COLO829 (cell line): ENCODE data around the gene RNF5.
"Not testable (repeated sequence)": the region's sequence is repeated elsewhere in the genome, so short reads cannot be mapped to it uniquely, and the experiment has no call there.

ENCODE experiments used
- DNase-seq: peaks from one replicate; pipeline ENCODE4 v3.0.0; 2012; ENCODE audit warnings: low spot score

The RNF5 gene

GRCh38 chr6:32210191-32210601 lies 32.0 kb downstream of the RNF5 start:
- no peak for DNase-seq

DNA sequence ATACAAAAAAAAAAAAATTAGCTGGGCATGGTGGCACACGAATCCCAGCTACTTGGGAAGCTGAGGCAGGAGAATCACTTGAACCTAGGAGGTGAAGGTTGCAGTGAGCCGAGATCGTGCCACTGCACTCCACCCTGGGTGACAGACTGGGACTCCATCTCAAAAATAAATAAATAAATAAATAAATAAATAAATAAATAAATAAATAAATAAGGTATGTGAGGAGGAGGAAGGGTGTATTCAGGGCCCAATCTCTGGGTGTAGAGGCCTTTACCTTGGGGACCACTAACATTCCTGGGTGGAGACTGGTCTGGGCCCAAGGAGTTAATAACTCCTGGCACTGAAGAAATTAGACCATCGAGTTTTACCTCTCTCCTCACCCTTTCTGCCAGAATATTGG lies 33.2 kb downstream of the RNF5 start:
- DNase-seq, result not testable (repeated sequence)

GRCh38 chr6:32212076-32212760 lies 34.0 kb downstream of the RNF5 start:
- no peak for DNase-seq

DNA sequence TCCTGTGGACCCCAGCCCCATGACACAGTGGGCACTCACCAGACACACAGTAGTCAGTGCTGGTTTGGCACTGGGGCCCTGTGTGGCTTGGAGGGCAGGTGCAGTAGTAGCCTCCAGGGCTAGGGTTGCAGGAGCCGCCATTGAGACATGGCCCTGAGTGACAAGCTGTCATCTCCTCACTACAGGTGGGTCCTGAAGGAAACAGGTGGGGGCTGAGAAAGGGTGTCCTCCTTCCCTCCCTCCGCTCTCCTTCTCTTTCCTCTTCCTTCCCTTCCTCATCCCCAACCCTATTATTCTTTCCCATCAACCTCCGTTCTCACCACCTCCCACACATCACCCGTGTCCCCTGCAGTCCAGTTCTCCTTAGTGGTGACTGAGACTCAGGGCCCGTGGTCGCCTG lies 35.4 kb downstream of the RNF5 start:
- no peak for DNase-seq

DNA sequence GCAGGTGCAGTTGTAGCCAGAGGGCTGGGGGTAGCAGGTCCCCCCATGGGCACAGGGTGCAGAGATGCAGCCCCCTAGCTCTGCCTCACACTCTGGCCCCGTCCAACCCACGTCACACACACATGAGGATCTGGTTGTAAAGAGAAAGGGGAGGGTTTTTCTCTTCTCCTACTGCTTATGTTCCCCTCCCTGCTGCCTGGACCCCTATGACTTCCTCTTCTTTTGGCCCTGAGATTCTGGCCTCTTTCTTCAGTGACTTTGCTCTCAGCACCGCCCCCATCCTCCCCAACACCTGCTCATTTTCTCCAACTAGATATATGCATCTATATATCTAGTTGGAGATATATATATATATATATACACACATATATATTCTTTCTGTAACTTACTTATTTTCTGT lies 35.9 kb downstream of the RNF5 start:
- DNase-seq, result no peak

- DNase-seq, result no peak
Measured at GRCh38 chr6:32215617-32216016, 37.4 kb downstream of the RNF5 start.

DNA sequence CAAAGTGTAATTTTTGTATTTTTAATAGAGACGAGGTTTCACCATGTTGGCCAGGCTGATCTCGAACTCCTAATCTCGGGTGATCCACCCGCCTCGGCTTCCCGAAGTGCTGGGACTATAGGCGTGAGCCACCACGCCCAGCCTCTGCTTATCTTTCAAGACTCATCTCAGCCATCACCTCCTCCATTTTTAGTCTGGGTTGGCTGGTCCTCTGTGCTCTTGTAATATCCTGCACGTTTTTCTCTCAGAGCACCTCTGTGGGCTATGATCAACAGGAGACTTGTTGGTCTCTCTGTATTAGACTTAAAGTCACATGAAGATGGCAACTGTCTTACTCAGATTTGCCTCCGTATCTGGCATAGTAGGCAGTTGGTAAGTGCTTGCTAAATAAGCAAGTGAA lies 38.1 kb downstream of the RNF5 start:
- no peak for DNase-seq

- no peak for DNase-seq
Measured at GRCh38 chr6:32216998-32217397, 38.8 kb downstream of the RNF5 start.

DNA sequence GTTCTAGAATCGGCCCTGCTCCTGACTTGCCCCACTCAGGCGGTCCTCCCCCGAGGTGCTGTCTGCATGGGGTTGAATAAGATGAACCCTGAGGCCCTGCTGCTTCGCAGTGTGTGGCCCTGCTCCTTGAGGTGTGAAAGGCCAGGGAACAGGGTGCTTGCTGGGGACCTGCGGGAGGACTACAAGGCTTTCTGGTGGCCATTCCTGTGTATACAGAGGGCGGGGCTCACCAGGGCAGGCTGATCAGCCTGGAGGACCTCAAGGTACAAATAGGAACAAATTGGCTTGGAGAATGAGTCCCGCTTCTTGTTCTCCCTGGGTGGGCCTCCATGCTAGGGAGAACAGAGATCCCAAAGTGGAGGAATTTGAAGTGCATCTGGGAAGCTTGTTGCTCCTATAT lies 40.0 kb downstream of the RNF5 start:
- DNase-seq, result no peak

- DNase-seq, result no peak
Measured at GRCh38 chr6:32220021-32220420, 41.8 kb downstream of the RNF5 start.

GRCh38 chr6:32222333-32223230 lies 44.4 kb downstream of the RNF5 start:
- DNase-seq, result no peak

DNA sequence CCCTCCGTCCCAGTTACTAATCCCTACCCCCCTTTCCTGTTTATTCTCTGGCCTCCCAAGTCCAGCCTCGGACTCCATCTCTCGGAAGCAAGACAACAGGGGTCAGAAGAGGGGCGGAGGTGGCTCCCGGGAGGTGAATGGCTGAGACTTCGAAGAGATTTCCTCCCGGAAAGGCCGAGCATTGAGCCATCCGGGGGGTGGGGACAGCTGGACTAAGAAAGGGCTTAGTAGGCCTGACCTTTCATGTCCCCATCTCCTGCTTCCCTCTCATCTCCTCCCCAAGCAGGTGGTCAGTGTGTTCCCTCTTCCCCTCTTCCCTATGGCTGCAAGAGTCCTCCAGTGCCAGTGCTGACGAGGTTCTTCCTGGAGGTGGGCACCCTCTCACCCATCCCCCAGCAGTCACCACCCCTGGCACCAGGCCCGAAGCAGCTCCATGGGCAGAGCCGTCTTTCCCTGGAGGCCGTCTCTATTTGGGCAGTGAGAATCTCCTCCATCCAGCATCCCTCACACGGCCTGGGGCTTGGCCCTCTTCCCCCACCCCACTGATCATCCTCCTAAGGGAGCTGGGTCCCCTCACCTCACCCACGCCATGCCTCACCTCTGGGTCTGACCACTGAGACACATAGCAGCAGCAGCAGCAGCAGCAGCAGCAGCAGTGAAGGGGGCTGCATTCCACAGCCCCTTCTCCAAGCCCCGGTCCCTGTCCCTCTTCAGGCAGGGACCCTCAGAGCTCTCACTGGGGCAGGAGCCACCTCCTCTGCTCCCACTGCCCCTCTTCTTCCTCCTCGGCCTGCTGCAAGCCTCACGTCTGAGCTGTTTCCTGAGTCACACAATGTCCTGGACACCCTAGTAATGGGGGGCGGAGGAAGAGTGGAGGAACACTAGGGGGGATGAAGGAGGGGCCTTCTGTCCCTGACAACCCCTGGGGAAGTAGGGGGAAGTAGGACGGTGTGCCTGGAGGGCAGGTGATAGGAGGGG lies 45.3 kb downstream of the RNF5 start, which contains the start of gene NOTCH4:
TSS of gene NOTCH4 (minus strand) at position 810 of the 978 bp plus-strand sequence. CDS start at position 671, 139 bp downstream.
- DNase-seq, result no peak

DNA sequence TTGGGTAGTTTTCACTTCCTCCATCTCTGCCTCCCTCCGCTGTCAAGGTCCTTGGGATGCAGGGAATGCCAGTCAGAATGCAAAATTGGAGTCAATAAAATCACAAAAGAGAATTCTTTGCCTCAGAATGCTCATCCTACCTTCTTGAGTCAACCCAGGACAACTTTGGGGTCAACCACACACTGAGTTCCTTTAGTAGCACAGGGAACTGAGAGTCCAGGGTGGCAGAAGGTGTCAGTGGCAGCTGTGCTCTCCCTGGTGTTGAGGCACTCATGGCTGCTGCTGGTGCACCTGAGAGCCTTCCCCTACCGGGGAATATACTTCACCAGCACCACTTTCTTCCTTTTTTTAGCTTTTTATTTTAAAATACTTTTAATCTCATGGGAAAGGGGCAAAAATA lies 46.5 kb downstream of the RNF5 start:
- DNase-seq, result no peak

- no peak for DNase-seq
Measured at GRCh38 chr6:32226434-32226833, 48.2 kb downstream of the RNF5 start.
